IMR-90 (cell line): ENCODE measurements around the gene DPP6. TPM values are rescaled to one million over a fixed set of nuclear protein-coding genes. Genes with fewer than 3 reads are reported as not detected.

Experiments
- ATAC-seq: fragments of 200-7000 bp; cut with Tn5 transposase; 2 replicates; pipeline ENCODE4 v1.9.1; 2020; ENCODE audit warnings: low read depth, mild to moderate bottlenecking, moderate library complexity
- BruUV-seq: library from RNA; stranded (reverse); fragments of 400-500 nt; replicated peaks from 2 replicates; lab custom pipeline; 2021; lab: Mats Ljungman, UMichigan
- CTCF ChIA-PET: fragments of 300-600 bp; formaldehyde crosslinking; extraction: SDS; loops from one replicate; lab custom pipeline; 2021; ENCODE audit warnings: antibody characterized with exemption; lab: Yijun Ruan, JAX
- POLR2A ChIA-PET: fragments of 300-600 bp; sonication (Branson Sonifier 250); formaldehyde crosslinking; loops from one replicate; lab custom pipeline; 2022; ENCODE audit warnings: antibody characterized with exemption; ENCODE audit not compliant: unreplicated experiment; lab: Charles Lee
- DNase-seq: peaks from one replicate; pipeline ENCODE4 v3.0.0; 2013
- H2AFZ ChIP-seq: replicated peaks from 2 replicates; pipeline ENCODE3; 2013; ENCODE audit warnings: low read length, mild to moderate bottlenecking; ENCODE audit not compliant: poor library complexity
- H2AK5ac ChIP-seq: 2 replicates; pipeline ENCODE4 v1.6.1; 2013; ENCODE audit warnings: low read depth, low read length, inconsistent platforms
- H2AK9ac ChIP-seq: replicated peaks from 2 replicates; pipeline ENCODE3; 2013; ENCODE audit warnings: mild to moderate bottlenecking, low read depth, low read length, moderate library complexity; ENCODE audit not compliant: poor library complexity
- H2BK120ac ChIP-seq: 2 replicates; pipeline ENCODE4 v1.6.1; 2013; ENCODE audit warnings: low read depth, low read length, inconsistent platforms
- H2BK15ac ChIP-seq: 3 replicates; pipeline ENCODE4 v1.6.1; 2013; ENCODE audit warnings: low read depth, low read length, inconsistent platforms
- H2BK20ac ChIP-seq: 2 replicates; pipeline ENCODE4 v1.6.1; 2013; ENCODE audit warnings: low read depth, mild to moderate bottlenecking, inconsistent platforms, low read length, moderate library complexity
- H2BK5ac ChIP-seq: 2 replicates; pipeline ENCODE4 v1.6.1; 2013; ENCODE audit warnings: mild to moderate bottlenecking, low read depth, low read length, inconsistent platforms; ENCODE audit not compliant: poor library complexity, severe bottlenecking
- H3K14ac ChIP-seq: replicated peaks from 2 replicates; pipeline ENCODE4 v1.6.1; 2013; ENCODE audit warnings: low read depth, low read length, inconsistent platforms
- H3K18ac ChIP-seq: 2 replicates; pipeline ENCODE4 v1.6.1; 2013; ENCODE audit warnings: low read depth, low read length, control low read depth
- H3K23ac ChIP-seq: 2 replicates; pipeline ENCODE4 v1.6.1; 2013; ENCODE audit warnings: low read depth, low read length, inconsistent platforms
- H3K27ac ChIP-seq: 2 replicates; pipeline ENCODE4 v1.5.1; 2013; ENCODE audit warnings: mild to moderate bottlenecking, control low read depth, low read length; ENCODE audit not compliant: insufficient read depth
- H3K27me3 ChIP-seq: 2 replicates; pipeline ENCODE4 v1.6.1; 2013; ENCODE audit warnings: low read length; ENCODE audit not compliant: control insufficient read depth, insufficient read depth
- H3K36me3 ChIP-seq: 2 replicates; pipeline ENCODE4 v1.6.1; 2013; ENCODE audit warnings: low read length, mixed read lengths; ENCODE audit not compliant: control insufficient read depth, insufficient read depth
- H3K4ac ChIP-seq: 2 replicates; pipeline ENCODE4 v1.6.1; 2013; ENCODE audit warnings: low read depth, low read length, inconsistent platforms
- H3K4me1 ChIP-seq: 2 replicates; pipeline ENCODE4 v1.6.1; 2013; ENCODE audit warnings: low read length, mixed read lengths; ENCODE audit not compliant: control insufficient read depth, insufficient read depth
- H3K4me2 ChIP-seq: 2 replicates; pipeline ENCODE4 v1.6.1; 2013; ENCODE audit warnings: low read depth, mild to moderate bottlenecking, control low read depth, low read length, moderate library complexity
- H3K4me3 ChIP-seq: 2 replicates; pipeline ENCODE4 v1.5.1; 2013; ENCODE audit warnings: low read depth, mild to moderate bottlenecking, control low read depth, low read length, moderate library complexity; ENCODE audit not compliant: insufficient read depth
- H3K56ac ChIP-seq: 2 replicates; pipeline ENCODE4 v1.6.1; 2013; ENCODE audit warnings: low read length, inconsistent platforms; ENCODE audit not compliant: insufficient read depth; ENCODE audit errors: extremely low read depth
- H3K79me1 ChIP-seq, 2 experiments: 2 replicates each; pipeline ENCODE4 v1.6.1; 2013; ENCODE audit warnings: low read length in 2 of 2, inconsistent platforms in 1 of 2, low read depth in 1 of 2
- H3K9ac ChIP-seq: 2 replicates; pipeline ENCODE4 v1.6.1; 2013; ENCODE audit warnings: low read depth, low read length, control low read depth
- H3K9me1 ChIP-seq: 2 replicates; pipeline ENCODE4 v1.6.1; 2013; ENCODE audit warnings: low read length, inconsistent platforms; ENCODE audit not compliant: insufficient read depth
- H3K9me3 ChIP-seq: 2 replicates; pipeline ENCODE4 v1.6.1; 2013; ENCODE audit warnings: low read length; ENCODE audit not compliant: control insufficient read depth, insufficient read depth
- H4K20me1 ChIP-seq: 2 replicates; pipeline ENCODE4 v1.6.1; 2013; ENCODE audit warnings: low read length, inconsistent platforms; ENCODE audit not compliant: insufficient read depth
- H4K5ac ChIP-seq: 2 replicates; pipeline ENCODE4 v1.6.1; 2013; ENCODE audit warnings: mild to moderate bottlenecking, low read depth, low read length, control low read depth
- H4K8ac ChIP-seq, 2 experiments: 2 replicates each; pipeline ENCODE4 v1.6.1; 2013; ENCODE audit warnings: low read depth in 2 of 2, low read length in 2 of 2, control low read depth in 1 of 2, inconsistent platforms in 1 of 2
- H4K91ac ChIP-seq: 2 replicates; pipeline ENCODE4 v1.6.1; 2013; ENCODE audit warnings: low read depth, low read length, inconsistent platforms; ENCODE audit not compliant: insufficient read depth
- ELK1 ChIP-seq: fragments of 150-350 bp; IDR thresholded peaks from 2 replicates; pipeline ENCODE4 v1.6.1; 2016; ENCODE audit warnings: low read depth, mild to moderate bottlenecking, low read length, moderate library complexity, borderline replicate concordance
- MAZ ChIP-seq: IDR thresholded peaks from 2 replicates; pipeline ENCODE4 v1.6.1; 2012; ENCODE audit warnings: low read depth, mild to moderate bottlenecking, low read length, improper control_type of control experiment, moderate library complexity, borderline replicate concordance
- POLR2A ChIP-seq: IDR thresholded peaks from 2 replicates; pipeline ENCODE4 v1.6.1; 2012; ENCODE audit warnings: mild to moderate bottlenecking, low read depth, low read length
- RFX5 ChIP-seq: IDR thresholded peaks from 2 replicates; pipeline ENCODE4 v1.8.0; 2012; ENCODE audit warnings: low read depth, mild to moderate bottlenecking, low read length, moderate library complexity
- SMC3 ChIP-seq: fragments of 150-350 bp; IDR thresholded peaks from 2 replicates; pipeline ENCODE4 v1.6.1; 2016; ENCODE audit warnings: low read depth, mild to moderate bottlenecking, antibody characterized with exemption, low read length, moderate library complexity
- WGBS, 2 experiments: methylation state at CpG; one replicate each; pipeline versions ENCODE4 v1.1.5 to v1.1.7; 2013; ENCODE audit warnings: missing lambda C conversion rate in 2 of 2; ENCODE audit not compliant: insufficient read length in 1 of 2; ENCODE audit errors: extremely low coverage in 2 of 2; 5-methylcytosine and 5-hydroxymethylcytosine counted together
- dilution Hi-C: fragments of 300-500 bp; cut with HindIII; formaldehyde crosslinking; loops from one replicate; pipeline ENCODE4 v1.14.3; 2018; ENCODE audit warnings: low sequenced_read_pairs; ENCODE audit not compliant: unreplicated experiment
- in situ Hi-C: fragments of 300-500 bp; cut with MboI; formaldehyde crosslinking; loops from 3 replicates; pipeline ENCODE4 v1.14.3; 2019; ENCODE audit warnings: low sequenced_read_pairs, inconsistent platforms, mixed read lengths
- intact Hi-C: fragments of 100-400 bp; cut with micrococcal nuclease; formaldehyde crosslinking; loops from 2 replicates; pipeline ENCODE4 v1.10.0; 2022
- polyA plus RNA-seq, 3 experiments: library from polyadenylated mRNA; depleted of rRNA; stranded (reverse); fragments of >200 nt; gene quantifications; 2 replicates each; pipeline ENCODE4 v1.2.3, GENCODE V29; 2012; ENCODE audit warnings: low replicate concordance in 1 of 3
- total RNA-seq: library from RNA; depleted of rRNA; stranded (reverse); fragments of >200 nt; gene quantifications from 2 replicates; pipeline ENCODE4 v1.2.3, GENCODE V29; 2012
- TF ChIP-seq, protein P1 (sequence below): conservative IDR thresholded peaks from 2 replicates; pipeline ENCODE4 v1.5.1; 2012; ENCODE audit warnings: mild to moderate bottlenecking, low read depth, low read length, improper control_type of control experiment

DPP6 gene
- total and polyA plus RNA-seq, 2 of the 4 experiments (the other 2 are of a cell fraction) = not detected

DNA sequence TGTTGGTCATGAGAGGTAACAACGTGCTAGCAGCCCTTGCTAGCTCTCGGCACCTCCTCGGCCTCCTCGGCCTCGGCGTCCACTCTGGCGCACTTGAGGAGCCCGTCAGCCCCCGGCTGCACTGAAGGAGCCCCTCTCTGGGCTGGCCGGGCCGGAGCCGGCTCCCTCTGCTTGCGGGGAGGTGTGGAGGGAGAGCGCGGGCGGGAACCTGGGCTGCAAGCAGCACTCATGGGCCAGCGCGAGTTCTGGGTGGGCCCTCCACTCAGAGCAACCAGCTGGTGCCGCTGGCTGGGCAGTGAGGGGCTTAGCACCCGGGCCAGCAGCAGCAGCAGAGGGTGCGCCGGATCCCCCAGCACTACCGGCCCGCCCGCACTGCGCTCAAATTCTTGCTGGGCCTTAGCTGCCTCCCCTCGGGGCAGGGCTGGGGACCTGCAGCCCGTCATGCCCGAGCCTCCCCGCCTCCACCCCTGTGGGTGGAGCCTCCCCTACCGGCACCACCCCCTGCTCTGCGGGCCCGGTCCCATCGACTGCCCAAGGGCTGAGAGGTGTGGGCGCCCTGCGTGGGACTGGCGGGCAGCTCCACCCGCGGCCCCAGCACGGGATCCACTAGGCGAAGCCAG lies 854.6 kb downstream of the DPP6 start:
- intact Hi-C loops (no loop called here), in situ Hi-C loops (no loop called here), dilution Hi-C loops (no loop called here)
- H3K14ac ChIP-seq = no peak overlapping the region
- H2BK20ac ChIP-seq = no peak overlapping the region
- WGBS, 2 experiments = 92% methylated on average over 17 of the region's 41 CpGs; no CpG with 5 or more reads in 1 of the 2 experiments
- H3K27ac ChIP-seq = no peak overlapping the region
- DNase-seq = no peak
- no peak for ATAC-seq
- POLR2A ChIA-PET = no interaction called here
- H2AFZ ChIP-seq = no peak overlapping the region
- no peak overlapping the region for H4K8ac ChIP-seq
- no peaks in the 10 kb centered on the region for H4K20me1 ChIP-seq
- CTCF ChIA-PET = no interaction called here
- peaks cover 16% of the 10 kb centered on the region; the same call in 1 of the 2 replicates for H3K9me3 ChIP-seq
- no peak overlapping the region for H3K9ac ChIP-seq
- no peaks in the 10 kb centered on the region for H3K79me1 ChIP-seq
- no peak overlapping the region for H2BK120ac ChIP-seq
- no peak overlapping the region for H2AK9ac ChIP-seq
- no peak overlapping the region for H3K4me2 ChIP-seq
- no peak overlapping the region for H4K91ac ChIP-seq
- H3K9me1 ChIP-seq = no peaks in the 10 kb centered on the region
- no peak overlapping the region for H3K4me3 ChIP-seq
- H2BK5ac ChIP-seq = no peak overlapping the region
- no peak overlapping the region for H3K18ac ChIP-seq
- H2BK15ac ChIP-seq = no peak overlapping the region
- H3K27me3 ChIP-seq = no peaks in the 10 kb centered on the region
- H3K4me1 ChIP-seq = no peaks in the 10 kb centered on the region
- H3K56ac ChIP-seq = no peak overlapping the region
- H2AK5ac ChIP-seq = no peak overlapping the region
- no peak overlapping the region for H3K23ac ChIP-seq
- H3K4ac ChIP-seq = no peak overlapping the region
- no peak overlapping the region for H4K5ac ChIP-seq
- no peak for TF ChIP-seq POLR2A
- TF ChIP-seq ELK1 = no peak
- TF ChIP-seq MAZ = no peak
- TF ChIP-seq SMC3 = no peak
- TF ChIP-seq, protein P1, sequence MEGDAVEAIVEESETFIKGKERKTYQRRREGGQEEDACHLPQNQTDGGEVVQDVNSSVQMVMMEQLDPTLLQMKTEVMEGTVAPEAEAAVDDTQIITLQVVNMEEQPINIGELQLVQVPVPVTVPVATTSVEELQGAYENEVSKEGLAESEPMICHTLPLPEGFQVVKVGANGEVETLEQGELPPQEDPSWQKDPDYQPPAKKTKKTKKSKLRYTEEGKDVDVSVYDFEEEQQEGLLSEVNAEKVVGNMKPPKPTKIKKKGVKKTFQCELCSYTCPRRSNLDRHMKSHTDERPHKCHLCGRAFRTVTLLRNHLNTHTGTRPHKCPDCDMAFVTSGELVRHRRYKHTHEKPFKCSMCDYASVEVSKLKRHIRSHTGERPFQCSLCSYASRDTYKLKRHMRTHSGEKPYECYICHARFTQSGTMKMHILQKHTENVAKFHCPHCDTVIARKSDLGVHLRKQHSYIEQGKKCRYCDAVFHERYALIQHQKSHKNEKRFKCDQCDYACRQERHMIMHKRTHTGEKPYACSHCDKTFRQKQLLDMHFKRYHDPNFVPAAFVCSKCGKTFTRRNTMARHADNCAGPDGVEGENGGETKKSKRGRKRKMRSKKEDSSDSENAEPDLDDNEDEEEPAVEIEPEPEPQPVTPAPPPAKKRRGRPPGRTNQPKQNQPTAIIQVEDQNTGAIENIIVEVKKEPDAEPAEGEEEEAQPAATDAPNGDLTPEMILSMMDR = no peak
- no peak for TF ChIP-seq RFX5
- H3K36me3 ChIP-seq = no peaks in the 10 kb centered on the region
- BruUV-seq = no TSS peak
